ENCODE results near the gene FBXO39.
"Not testable (repeated sequence)": the region's sequence is repeated elsewhere in the genome, so short reads cannot be mapped to it uniquely, and the experiment has no call there.

Gene FBXO39

DNA sequence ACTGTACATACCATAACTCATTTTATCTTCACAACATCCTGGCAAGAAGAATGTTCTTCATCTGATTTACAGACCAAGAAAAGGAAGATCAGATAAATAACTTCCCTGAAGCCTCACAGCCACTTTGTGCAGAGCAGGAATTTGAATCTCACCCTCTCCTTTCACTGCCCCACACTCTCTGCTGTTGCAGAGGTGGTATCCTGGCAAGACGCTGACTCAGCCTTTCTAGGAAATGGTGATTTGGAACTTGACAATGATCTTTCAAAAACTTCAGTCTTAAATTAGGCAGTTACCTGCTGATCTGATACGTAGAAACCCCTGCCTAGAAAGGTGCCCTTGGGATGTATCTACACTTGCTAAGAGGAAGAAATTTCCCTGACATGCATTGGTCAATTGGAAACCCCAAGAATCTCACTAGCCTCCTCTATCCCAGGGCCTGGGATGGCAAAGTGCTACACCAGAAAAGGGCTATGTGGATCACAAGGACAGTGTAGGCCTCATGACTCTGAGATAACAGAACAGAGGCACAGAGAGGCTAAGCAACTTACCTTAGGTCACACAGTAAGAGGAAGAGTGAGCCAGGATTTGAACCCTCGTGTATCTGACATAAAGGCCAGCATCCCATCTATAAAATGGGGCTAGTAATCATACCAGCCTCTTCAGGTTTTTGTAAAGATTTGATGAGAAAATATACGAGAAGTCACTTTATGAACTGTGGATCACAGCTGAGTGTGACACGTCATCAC, 17.9 kb downstream of the FBXO39 start:
- DNase-seq (ENCODE audit: low spot score) = no peak

DNA sequence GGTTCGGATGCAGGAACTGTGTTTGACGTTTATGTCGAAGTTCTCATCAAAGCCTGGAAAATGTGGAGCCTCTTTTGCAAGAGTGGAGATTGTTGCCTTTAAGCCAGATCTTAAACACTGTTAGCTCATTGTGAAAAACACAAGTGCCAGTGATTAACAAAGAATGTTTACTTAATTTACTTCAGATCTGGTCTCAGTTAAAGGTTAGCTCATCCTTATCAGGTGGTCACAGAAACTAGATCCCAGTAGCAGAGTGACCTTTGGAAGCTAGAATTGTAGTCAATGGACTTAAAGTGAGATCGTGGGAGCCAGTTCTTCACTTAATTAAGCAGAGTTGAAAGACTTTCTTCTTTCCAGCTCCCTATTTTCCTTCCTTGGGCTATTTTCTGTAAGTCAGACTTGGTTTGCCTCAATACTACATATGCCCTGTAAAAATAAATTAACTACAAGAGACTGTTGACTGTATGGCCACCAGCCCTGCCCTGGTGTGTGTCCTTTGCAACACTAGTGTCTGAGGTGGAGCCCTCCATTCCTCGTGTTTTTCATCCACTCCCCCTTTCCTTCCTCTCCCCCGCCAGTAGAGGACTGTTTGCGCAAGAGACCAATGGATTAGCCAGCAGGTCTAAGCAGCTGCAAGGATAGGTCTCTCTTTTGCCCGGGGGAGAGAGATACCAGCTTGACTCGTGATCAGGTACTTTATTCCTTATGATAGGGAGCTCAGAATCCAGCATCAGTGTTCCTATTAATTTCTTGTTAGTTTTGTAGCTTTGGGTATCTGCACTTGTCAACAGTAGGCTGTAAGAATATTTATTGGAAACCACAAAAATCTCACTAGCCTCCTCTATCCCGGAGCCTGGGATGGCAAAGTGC, 20.2 kb downstream of the FBXO39 start:
- no peak for DNase-seq (ENCODE audit: low spot score)

- no peak for DNase-seq (ENCODE audit: low spot score)
These were observed 21.0 kb downstream of the FBXO39 start for GRCh38 chr17:6796887-6797490.

DNA sequence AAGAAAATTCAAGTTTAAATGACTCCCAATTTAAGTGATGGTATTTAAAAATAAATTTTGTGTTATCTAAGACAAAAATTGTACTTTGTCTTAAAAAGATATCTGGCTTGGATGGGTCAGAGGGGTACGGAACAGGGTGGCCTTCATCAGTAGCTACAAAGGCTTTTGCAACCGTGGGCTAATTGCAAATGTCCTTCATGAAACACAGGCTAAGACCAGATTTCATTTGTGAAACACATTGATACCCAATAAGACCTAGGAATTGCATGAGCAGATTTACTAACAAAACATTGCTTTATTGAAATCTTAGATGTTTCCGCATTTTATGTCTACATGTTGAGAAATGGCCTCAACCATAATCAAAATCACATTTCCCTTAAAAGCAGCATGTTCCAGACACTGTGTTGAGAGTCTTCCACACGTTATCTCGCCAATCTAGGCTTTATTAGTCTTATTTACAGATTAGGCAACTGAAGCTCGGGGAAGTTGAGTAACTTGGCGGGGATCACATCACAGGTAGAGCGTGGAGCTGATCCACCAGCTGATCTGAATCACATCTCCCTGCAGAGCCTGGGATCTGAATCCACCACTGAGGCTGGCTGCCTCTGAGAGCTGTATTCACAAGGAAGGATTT, 21.8 kb downstream of the FBXO39 start:
- DNase-seq (ENCODE audit: low spot score) = no peak

- no peak for DNase-seq (ENCODE audit: low spot score)
These were observed 23.7 kb downstream of the FBXO39 start for GRCh38 chr17:6799738-6800137.

DNA sequence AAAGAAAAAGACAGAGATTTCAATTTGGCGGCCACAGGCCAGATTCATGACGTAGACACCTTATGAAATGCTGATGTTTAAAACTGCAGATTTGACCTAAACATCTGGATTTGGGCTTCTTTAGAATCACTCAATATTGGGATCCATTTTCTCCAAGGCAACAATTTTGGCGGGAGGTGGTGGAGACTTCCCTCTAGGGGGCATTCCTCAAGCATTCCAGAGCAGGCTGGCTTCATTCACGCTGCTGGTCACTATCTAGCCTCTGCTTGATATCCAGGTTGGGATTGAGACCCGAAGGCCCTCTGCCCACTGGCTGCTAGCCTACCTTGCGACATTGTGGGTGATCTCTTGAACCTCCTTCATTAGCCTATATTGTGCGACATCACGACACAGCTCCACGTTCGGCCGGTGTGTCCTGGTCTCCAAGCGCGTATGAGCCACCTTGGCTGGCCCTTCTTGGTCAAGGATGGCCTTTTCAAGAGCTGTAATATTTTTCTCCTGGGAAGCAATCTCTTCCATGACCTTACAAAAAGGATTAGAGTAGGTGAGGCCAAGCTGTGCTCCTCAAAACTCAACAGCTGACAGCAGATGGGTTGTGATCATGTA, 24.5 kb downstream of the FBXO39 start:
- DNase-seq (ENCODE audit: low spot score) = no peak

DNA sequence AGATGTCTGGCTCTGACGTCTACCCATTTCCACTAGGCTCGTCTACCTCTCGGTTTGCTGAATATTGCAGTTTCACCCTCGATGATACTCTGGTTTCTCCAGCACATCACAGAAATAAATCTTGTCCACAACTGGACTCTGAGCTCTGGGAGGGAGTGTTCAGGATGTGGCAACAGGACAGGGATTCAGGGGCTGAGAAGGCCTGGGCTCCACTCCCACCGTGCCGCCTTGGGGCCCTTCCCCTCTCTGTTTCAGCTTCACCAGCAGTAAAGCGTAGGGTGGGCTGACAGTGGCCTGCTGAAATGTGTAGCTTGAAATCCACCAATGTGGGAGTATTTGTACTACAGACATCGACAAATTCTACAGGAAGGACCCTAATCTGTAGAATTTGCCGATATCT, 35.5 kb downstream of the FBXO39 start:
- DNase-seq (ENCODE audit: low spot score) = no peak

DNA sequence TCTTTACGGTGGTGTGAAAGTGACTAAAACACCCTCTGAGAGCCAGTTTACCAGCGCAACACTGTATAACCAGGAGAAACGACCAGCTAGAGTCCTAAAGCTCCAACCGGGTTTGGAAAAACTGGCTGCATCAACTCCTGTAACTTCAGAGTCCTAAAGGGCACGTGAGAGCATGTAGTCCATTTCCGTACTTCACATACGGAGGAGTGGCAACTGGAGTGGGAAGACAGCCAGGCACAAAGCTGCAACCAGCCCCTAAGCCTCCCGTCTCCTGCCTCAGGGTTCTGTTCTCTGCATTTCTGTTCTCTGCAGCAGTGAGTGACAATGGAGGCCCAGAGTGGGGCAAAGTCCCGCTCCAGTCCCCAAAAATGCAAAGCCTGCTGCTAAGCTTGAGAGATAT, 36.3 kb downstream of the FBXO39 start:
- DNase-seq (ENCODE audit: low spot score) = no peak

GRCh38 chr17:6815775-6816174, 39.8 kb downstream of the FBXO39 start:
- DNase-seq (ENCODE audit: low spot score) = no peak

DNA sequence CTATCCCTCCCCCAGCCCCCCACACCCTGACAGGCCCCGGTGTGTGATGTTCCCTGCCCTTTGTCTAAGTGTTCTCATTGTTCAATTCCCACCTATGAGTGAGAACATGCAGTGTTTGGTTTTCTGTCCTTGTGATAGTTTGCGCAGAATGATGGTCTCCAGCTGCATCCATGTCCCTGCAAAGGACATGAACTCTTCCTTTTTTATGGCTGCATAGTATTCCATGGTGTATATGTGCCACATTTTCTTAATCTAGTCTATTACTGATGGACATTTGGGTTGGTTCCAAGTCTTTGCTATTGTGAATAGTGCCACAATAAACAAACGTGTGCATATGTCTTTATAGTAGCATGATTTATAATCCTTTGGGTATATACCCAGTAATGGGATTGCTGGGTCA, 40.4 kb downstream of the FBXO39 start:
- DNase-seq (ENCODE audit: low spot score) = not testable (repeated sequence)

DNA sequence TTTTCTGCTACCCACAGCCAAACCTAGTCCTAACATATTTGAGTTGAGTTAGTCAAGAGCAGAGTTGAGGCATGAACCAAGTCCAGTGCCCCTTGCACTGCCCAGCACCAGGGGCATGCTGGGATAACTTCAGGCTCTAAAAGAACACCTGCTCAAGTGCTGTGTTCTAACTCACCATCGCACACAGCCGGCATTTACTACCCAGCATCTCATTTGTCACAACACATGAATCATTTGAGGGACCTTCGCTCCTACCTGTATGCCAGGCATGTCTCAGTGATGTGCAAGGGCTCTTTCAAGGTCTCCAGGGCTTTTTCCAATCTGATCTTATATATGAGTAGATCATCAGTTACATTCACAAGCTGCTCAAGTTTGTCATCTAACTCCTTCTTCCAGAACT, 42.9 kb downstream of the FBXO39 start:
- no peak for DNase-seq (ENCODE audit: low spot score)

DNA sequence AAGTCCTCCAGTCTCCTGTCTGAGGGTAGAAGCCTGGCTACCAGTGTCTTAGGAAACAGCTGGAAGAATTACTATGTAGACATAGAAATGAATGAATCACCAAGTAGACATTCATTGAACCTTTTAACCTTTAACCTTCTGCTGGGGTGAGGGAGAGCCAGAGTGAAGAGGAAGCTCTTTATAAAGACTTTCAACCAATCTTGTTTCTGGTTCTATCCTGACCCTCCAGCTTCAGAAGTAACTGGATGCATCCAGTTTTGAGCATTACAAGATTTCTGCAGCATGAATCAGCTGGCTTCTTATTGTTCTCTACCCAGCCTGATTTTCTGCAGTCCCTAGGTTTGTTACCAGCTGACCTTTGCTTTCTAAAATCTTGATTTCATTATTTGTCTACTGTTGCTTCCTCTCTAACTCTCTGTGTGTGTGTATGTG, 47.0 kb downstream of the FBXO39 start:
- DNase-seq (ENCODE audit: low spot score) = no peak

- DNase-seq (ENCODE audit: low spot score) = no peak
These were observed 54.5 kb downstream of the FBXO39 start for GRCh38 chr17:6830383-6830986.

GRCh38 chr17:6831661-6832263, 55.7 kb downstream of the FBXO39 start, which contains the start of gene TEKT1:
TSS of gene TEKT1 (minus strand) at chr17:6831729. CDS start at chr17:6830376, 1,353 bp downstream.
- peak; percentile 60 for DNase-seq (ENCODE audit: low spot score)

All from activated CD4-positive, alpha-beta T cell treated with anti-CD3 and anti-CD28 coated beads, Interleukin-2, Interleukin-4, amounts not matched to agents 100 ng/mL and 50 ng/mL, durations not matched to agents 16 hours and 8 hours (primary cell).